ENCODE data around the gene C3orf80.
"Not testable (repeated sequence)": the region's sequence is repeated elsewhere in the genome, so short reads cannot be mapped to it uniquely, and the experiment has no call there.

The C3orf80 gene

DNA sequence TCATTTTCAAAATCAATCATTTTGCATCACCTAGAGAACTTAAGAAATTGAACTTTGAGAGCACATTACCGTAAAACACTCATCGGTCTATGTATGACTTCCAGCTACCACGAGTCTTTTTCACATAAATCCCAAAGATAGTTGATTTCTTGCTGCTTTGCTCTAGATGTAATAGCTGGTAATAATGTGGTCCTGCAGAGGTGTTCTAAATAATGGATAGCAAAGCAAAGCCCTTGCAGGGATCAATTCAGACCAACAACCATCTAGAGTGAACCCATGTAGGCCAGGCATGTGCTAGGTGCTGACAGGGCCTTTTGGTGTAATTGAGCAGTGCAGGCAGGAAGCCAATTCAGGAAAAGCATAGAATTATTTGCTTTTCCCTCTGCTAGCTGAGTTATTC is 26.1 kb upstream of the C3orf80 start:
- no peak overlapping the region for H3K27ac ChIP-seq
- TF ChIP-seq, protein P1, sequence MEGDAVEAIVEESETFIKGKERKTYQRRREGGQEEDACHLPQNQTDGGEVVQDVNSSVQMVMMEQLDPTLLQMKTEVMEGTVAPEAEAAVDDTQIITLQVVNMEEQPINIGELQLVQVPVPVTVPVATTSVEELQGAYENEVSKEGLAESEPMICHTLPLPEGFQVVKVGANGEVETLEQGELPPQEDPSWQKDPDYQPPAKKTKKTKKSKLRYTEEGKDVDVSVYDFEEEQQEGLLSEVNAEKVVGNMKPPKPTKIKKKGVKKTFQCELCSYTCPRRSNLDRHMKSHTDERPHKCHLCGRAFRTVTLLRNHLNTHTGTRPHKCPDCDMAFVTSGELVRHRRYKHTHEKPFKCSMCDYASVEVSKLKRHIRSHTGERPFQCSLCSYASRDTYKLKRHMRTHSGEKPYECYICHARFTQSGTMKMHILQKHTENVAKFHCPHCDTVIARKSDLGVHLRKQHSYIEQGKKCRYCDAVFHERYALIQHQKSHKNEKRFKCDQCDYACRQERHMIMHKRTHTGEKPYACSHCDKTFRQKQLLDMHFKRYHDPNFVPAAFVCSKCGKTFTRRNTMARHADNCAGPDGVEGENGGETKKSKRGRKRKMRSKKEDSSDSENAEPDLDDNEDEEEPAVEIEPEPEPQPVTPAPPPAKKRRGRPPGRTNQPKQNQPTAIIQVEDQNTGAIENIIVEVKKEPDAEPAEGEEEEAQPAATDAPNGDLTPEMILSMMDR (conservative IDR thresholded peaks at IDR 0.05), result no peak
- TF ChIP-seq ZFX (IDR thresholded peaks at IDR 0.05), result no peak

DNA sequence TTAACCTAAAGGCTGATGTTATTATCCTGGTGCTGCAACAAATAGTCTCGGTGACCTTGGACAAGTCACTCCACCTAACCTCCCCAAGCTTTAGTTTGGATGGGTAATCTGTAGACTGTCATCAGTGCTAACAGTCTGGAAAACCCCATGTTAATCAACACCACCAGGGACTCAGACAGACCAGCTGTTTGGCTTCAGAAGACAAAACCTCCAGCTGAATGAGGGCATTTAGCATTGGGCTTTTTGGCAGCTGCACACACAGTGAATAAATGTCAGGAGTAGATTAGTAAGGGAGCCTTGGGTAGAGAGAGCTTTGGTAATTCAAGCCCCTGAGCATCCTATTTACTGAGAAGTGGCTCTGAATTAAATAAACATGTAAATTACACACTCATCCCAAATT is 24.9 kb upstream of the C3orf80 start:
- TF ChIP-seq, protein P1 (conservative IDR thresholded peaks at IDR 0.05), result no peak
- no peak for TF ChIP-seq ZFX (IDR thresholded peaks at IDR 0.05)
- H3K27ac ChIP-seq, result no peak overlapping the region

DNA sequence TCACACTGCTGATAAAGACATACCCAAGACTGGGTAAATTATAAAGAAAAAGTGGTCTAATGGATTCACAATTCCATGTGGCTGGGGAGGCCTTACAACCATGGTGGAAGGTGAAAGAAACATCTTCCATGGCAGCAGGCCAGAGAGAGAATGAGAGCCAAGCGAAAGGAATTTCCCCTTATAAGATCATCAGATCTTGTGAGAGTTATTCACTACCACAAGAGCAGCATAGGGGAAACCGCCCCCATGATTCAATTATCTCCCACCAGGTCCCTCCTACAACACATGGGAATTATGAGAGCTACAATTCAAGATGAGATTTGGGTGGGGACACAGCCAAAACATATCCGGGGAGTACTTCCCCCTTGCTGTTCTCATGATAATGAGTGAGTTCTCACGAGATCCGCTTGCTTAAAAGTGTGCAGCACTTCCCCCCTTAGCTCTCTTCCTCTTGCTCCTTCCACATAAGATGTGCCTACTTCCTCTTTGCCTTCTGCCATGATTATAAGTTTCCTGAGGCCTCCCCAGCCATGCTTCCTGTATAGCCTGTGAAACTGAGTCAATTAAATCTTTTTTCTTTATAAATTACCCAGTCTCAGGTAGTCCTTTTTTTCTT is 20.7 kb upstream of the C3orf80 start:
- not testable (repeated sequence) for H3K27ac ChIP-seq

DNA sequence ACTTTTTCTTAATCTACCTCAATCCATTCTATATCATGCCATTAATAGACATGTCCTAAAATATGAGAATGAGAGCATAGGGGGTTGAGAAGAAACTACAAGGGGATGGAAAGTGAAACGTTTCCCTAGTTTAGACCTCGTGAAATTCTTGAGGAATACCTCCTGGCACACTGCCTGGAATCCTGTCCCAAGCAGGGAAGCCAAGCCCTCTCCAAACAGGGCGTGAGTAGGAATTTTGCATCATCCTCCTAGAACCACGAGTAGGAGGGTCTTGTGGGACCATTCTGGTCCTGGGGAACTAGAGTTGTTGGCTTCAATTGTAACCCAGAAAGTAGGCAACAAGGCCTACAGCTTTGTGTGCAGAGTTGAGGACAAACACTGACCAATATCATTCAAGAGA is 19.6 kb upstream of the C3orf80 start:
- H3K27ac ChIP-seq, result no peak overlapping the region
- TF ChIP-seq, protein P1 (conservative IDR thresholded peaks at IDR 0.05), result no peak
- no peak for TF ChIP-seq ZFX (IDR thresholded peaks at IDR 0.05)

DNA sequence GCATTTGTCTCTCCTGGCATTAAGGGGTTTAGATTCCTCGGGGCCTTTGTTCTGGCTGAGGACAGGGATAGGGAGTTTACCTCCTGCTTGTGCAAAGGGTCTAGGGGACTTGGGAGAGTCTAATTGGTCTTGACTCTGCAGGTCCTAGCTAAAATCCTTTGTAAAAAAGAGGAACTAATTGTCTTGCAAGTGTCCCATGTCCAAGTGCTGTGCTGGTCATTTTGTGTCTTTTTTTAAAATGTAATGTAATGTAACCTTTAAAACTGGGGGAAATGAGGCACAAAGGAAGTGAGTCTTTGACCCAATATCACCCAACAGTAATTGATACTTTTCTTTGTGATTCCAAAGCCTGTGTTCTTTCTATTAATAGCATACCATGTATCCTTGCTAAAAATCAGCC is 14.9 kb upstream of the C3orf80 start:
- no peak for TF ChIP-seq ZFX (IDR thresholded peaks at IDR 0.05)
- TF ChIP-seq, protein P1 (conservative IDR thresholded peaks at IDR 0.05), result no peak
- H3K27ac ChIP-seq, result no peak overlapping the region

DNA sequence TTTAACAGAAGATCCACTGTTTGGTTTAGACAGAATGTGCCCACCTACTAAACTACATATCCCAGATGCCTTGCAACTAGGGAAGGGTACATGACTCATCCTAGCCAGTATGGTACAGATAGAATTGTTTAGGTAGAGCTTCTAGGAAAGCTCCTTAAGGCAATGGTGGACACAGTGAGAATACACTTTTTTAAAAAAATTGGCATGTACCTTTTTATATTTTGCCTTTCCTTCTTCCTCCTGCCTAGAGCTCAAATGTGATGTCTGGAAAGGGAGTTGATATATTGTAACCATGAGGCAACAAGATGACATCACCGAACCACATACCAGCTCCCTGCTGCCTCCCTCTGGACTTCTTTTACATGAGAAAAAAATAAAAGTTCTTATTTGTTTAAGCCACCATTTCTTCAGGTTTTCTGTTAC is 14.4 kb upstream of the C3orf80 start:
- TF ChIP-seq, protein P1 (conservative IDR thresholded peaks at IDR 0.05), result peak; percentile 54
- TF ChIP-seq ZFX (IDR thresholded peaks at IDR 0.05), result no peak

DNA sequence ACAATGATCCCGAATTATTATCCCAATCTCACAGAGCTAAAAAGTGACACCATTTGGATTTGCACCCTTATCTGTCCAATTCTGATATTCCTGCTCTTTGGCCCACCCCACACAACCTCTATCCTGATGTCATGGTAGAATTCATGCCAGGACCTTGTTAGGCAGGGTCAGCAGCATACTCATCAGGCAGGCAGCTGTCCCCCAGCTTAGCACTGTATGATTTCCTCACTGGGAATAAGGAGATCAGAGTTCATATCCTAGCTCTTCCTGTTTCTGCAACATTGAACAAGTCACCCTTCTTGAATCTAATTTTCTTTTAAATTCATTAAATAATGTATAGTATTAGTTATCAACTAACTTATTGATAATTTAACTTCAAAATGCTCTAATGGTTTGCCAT is 12.0 kb upstream of the C3orf80 start:
- H3K27ac ChIP-seq, result no peak overlapping the region

More for the DNA sequence above, 14.4 kb upstream of the C3orf80 start:
- no peak overlapping the region for H3K27ac ChIP-seq

More for the DNA sequence above, 12.0 kb upstream of the C3orf80 start:
- TF ChIP-seq ZFX (IDR thresholded peaks at IDR 0.05), result no peak
- TF ChIP-seq, protein P1 (conservative IDR thresholded peaks at IDR 0.05), result no peak

Data from C4-2B (cell line).